DOHH2 (cell line): Measurements from ENCODE around the gene NDE1.

Experiments
- CTCF ChIP-seq: fragments of 200-600 bp; sonication (generic); IDR thresholded peaks from one replicate; pipeline ENCODE4 v1.5.1; 2014; ENCODE audit warnings: antibody characterized with exemption, mild to moderate bottlenecking, low read depth, low read length; ENCODE audit not compliant: poor library complexity, severe bottlenecking
- EZH2phosphoT487 ChIP-seq: fragments of 200-600 bp; sonication (generic); IDR thresholded peaks from 2 replicates; pipeline ENCODE4 v1.6.1; 2017; ENCODE audit warnings: borderline replicate concordance, mild to moderate bottlenecking, antibody characterized with exemption, low read length, moderate library complexity, mixed read lengths

- no peak for TF ChIP-seq CTCF
- no peak for TF ChIP-seq EZH2phosphoT487
Measured at GRCh38 chr16:15643946-15644250, 6.1 kb upstream of the NDE1 start.
